PFSK-1 (cell line): ENCODE results near the gene BECN2.

Experiments used
- FOXP2 ChIP-seq: optimal IDR thresholded peaks from 2 replicates; pipeline ENCODE3; 2011; ENCODE audit warnings: borderline replicate concordance, control low read depth, inconsistent platforms; ENCODE audit not compliant: insufficient read depth; ENCODE audit errors: extremely low read length, extremely low read depth
- POLR2AphosphoS5 ChIP-seq: IDR thresholded peaks from 2 replicates; pipeline ENCODE4 v1.6.1; 2012; ENCODE audit warnings: low read depth, mild to moderate bottlenecking, control low read depth, low read length, moderate library complexity
- REST ChIP-seq, 2 experiments: IDR thresholded peaks; 2 replicates each; pipeline versions ENCODE4 v1.6.1 to v1.8.0; 2011 to 2012; ENCODE audit warnings: low read depth in 2 of 2, low read length in 2 of 2, control low read depth in 1 of 2, inconsistent platforms in 1 of 2, mild to moderate bottlenecking in 1 of 2, moderate library complexity in 1 of 2; ENCODE audit not compliant: insufficient read depth in 1 of 2
- SIN3A ChIP-seq: IDR thresholded peaks from 2 replicates; pipeline ENCODE4 v1.6.1; 2012; ENCODE audit warnings: mild to moderate bottlenecking, low read length, moderate library complexity, borderline replicate concordance; ENCODE audit not compliant: insufficient read depth
- TAF1 ChIP-seq: IDR thresholded peaks from 2 replicates; pipeline ENCODE4 v1.6.1; 2012; ENCODE audit warnings: low read length, control low read depth, borderline replicate concordance; ENCODE audit not compliant: insufficient read depth

The BECN2 gene

DNA sequence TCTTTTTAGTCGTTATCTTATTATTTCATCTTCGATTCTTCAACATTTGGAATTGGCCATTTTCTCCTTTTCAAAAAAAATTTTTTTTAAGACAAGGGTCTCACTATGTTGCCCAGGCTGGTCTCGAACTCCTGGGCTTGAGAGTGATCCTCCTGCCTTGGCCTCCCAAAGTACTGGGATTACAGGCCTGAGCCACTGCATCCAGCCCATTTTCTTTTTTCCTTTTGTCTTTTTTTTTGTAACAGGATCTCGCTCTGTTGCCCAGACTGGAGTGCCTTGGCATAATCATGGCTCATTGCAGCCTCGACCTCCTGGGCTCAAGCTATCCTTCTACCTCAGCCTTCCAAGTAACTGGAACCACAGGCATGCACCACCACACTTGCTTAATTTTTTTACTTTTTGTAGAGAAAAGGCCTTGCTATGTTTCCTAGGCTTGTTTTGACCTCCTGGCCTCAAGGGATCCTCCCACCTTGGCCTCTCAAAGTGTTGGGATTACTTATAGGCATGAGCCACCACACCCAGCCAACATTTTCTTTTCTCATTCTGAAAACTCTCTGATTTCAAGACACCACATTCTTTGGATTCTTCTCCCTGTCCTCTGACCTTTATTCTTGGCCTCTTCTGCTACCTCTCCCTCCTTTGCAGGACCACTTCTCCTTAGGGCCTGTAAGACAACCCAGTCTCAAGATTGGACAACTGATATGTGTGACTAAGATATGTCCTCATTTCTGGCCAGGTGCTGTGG, 47.4 kb downstream of the BECN2 start:
- TF ChIP-seq REST (IDR thresholded peaks at IDR 0.05; ENCODE audit: insufficient read depth in 1 of 2, low read depth in 2 of 2, low read length in 2 of 2) = no peak
- no peak for TF ChIP-seq SIN3A
- TF ChIP-seq FOXP2 = no peak
- TF ChIP-seq POLR2AphosphoS5 = no peak
- TF ChIP-seq TAF1 = no peak

DNA sequence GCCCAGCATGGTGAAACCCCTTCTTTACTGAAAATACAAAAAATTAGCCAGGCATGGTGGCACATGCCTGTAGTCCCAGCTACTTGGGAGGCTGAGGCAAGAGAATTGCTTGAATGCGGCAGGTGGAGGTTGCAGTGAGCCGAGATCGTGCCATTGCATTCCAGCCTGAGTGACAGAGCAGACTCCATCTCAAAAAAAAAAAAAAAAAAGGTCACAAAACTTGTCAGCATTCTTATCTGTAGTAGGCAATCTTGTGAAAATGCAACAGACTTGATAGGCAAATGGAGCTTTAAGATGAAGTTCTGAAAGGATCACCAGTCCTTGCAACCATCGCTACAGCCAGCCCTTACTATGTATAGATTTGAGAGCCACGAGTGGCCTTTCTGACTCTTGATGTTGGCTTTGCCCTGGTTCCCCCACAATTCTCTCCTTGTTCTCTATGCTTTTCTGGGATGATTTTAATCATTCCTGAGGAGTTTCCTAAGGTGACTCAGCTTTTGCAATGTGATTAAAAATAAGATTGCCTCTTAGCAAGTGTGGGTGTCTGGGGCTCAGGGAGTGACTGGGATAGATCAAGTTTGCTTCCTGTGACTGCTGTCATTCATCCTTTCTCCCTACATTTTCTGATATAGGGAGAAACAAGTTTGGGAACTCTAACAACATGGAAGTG, 48.4 kb downstream of the BECN2 start:
- no peak for TF ChIP-seq SIN3A
- TF ChIP-seq FOXP2 = no peak
- TF ChIP-seq TAF1 = no peak
- TF ChIP-seq POLR2AphosphoS5 = no peak
- no peak for TF ChIP-seq REST (IDR thresholded peaks at IDR 0.05; ENCODE audit: insufficient read depth in 1 of 2, low read depth in 2 of 2, low read length in 2 of 2)

GRCh38 chr1:242006976-242007375, 49.4 kb downstream of the BECN2 start:
- TF ChIP-seq TAF1 (no peak), POLR2AphosphoS5 (no peak), FOXP2 (no peak), REST (IDR thresholded peaks at IDR 0.05; ENCODE audit: insufficient read depth in 1 of 2, low read depth in 2 of 2, low read length in 2 of 2) (no peak)
